ENCODE data around the gene RIOK3. TPM values are rescaled to one million over a fixed set of nuclear protein-coding genes. Genes with fewer than 3 reads are reported as not detected.

Gene RIOK3
- total RNA-seq, 6 experiments from 2014 or later, result 37.9 to 46.1 (median 42.4) TPM

GRCh38 chr18:23438608-23439366 lies 14.3 kb upstream of the RIOK3 start:
- DNase-seq, result no peak
- peaks cover 8% of the 10 kb centered on the region; the same call in 1 of the 2 replicates for H3K9me3 Mint-ChIP-seq
- no peak overlapping the region for H3K27ac Mint-ChIP-seq
- peaks cover 22% of the 10 kb centered on the region for H3K4me1 Mint-ChIP-seq (ENCODE audit: low read depth)
- peak overlapping the region; percentile 93 for H3K4me3 Mint-ChIP-seq
- H3K27me3 Mint-ChIP-seq (ENCODE audit: insufficient read depth), result no peaks in the 10 kb centered on the region; the same call in 1 of the 2 replicates
- H3K36me3 Mint-ChIP-seq (ENCODE audit: low read depth), result peaks cover 5% of the 10 kb centered on the region; the same call in 1 of the 2 replicates
- no peak for TF ChIP-seq CTCF (IDR thresholded peaks at IDR 0.05)

- Mint-ChIP-seq H3K9me3 (peaks cover 8% of the 10 kb centered on the region; the same call in 1 of the 2 replicates), H3K4me1 (ENCODE audit: low read depth) (peaks cover 22% of the 10 kb centered on the region), H3K27ac (no peak overlapping the region), H3K36me3 (ENCODE audit: low read depth) (no peaks in the 10 kb centered on the region; the same call in 1 of the 2 replicates), H3K4me3 (no peak overlapping the region), H3K27me3 (ENCODE audit: insufficient read depth) (no peaks in the 10 kb centered on the region; the same call in 1 of the 2 replicates)
- TF ChIP-seq CTCF (IDR thresholded peaks at IDR 0.05), result no peak
- no peak for DNase-seq
Measured at GRCh38 chr18:23440131-23440530, 13.0 kb upstream of the RIOK3 start.

GRCh38 chr18:23442958-23443357 lies 10.1 kb upstream of the RIOK3 start:
- Mint-ChIP-seq H3K4me3 (no peak overlapping the region), H3K4me1 (ENCODE audit: low read depth) (peaks cover 15% of the 10 kb centered on the region), H3K36me3 (ENCODE audit: low read depth) (no peaks in the 10 kb centered on the region; the same call in 1 of the 2 replicates), H3K27ac (no peak overlapping the region), H3K9me3 (peaks cover 8% of the 10 kb centered on the region; the same call in 1 of the 2 replicates), H3K27me3 (ENCODE audit: insufficient read depth) (no peaks in the 10 kb centered on the region; the same call in 1 of the 2 replicates)
- TF ChIP-seq CTCF (IDR thresholded peaks at IDR 0.05), result no peak
- DNase-seq, result no peak

GRCh38 chr18:23448291-23448690 lies 4.8 kb upstream of the RIOK3 start:
- Mint-ChIP-seq H3K36me3 (ENCODE audit: low read depth) (no peaks in the 10 kb centered on the region), H3K4me3 (no peak overlapping the region), H3K27ac (no peak overlapping the region), H3K9me3 (no peaks in the 10 kb centered on the region), H3K27me3 (ENCODE audit: insufficient read depth) (peaks cover 1% of the 10 kb centered on the region; the same call in 1 of the 2 replicates), H3K4me1 (ENCODE audit: low read depth) (peaks cover 12% of the 10 kb centered on the region)
- TF ChIP-seq CTCF (IDR thresholded peaks at IDR 0.05), result no peak
- no peak for DNase-seq

- TF ChIP-seq CTCF (IDR thresholded peaks at IDR 0.05), result no peak
- no peaks in the 10 kb centered on the region for H3K36me3 Mint-ChIP-seq (ENCODE audit: low read depth)
- H3K27me3 Mint-ChIP-seq (ENCODE audit: insufficient read depth), result peaks cover 1% of the 10 kb centered on the region; the same call in 1 of the 2 replicates
- H3K4me1 Mint-ChIP-seq (ENCODE audit: low read depth), result peaks cover 23% of the 10 kb centered on the region
- H3K9me3 Mint-ChIP-seq, result no peaks in the 10 kb centered on the region
- no peak overlapping the region for H3K4me3 Mint-ChIP-seq
- no peak for DNase-seq
- no peak overlapping the region for H3K27ac Mint-ChIP-seq
Measured at GRCh38 chr18:23450022-23450421, 3.1 kb upstream of the RIOK3 start.

Measured in HFFc6 (cell line).